GM23338 (cell line): ENCODE results near the gene ODR4. TPM values are rescaled to one million over a fixed set of nuclear protein-coding genes. Genes with fewer than 3 reads are reported as not detected.

ENCODE experiments used
- ATAC-seq: fragments of 200-7000 bp; cut with Tn5 transposase; 3 replicates; pipeline ENCODE4 v1.9.1; 2020
- DNase-seq: peaks from one replicate; pipeline ENCODE4 v3.0.0-alpha.2; 2015; ENCODE audit warnings: low spot score
- H2AFZ ChIP-seq: fragments of 200-600 bp; sonication (generic); 2 replicates; pipeline ENCODE4 v1.8.0; 2016; ENCODE audit warnings: antibody characterized with exemption, mild to moderate bottlenecking, moderate library complexity
- H3F3A ChIP-seq: fragments of 200-600 bp; sonication (generic); replicated peaks from 2 replicates; pipeline ENCODE4 v1.8.0; 2017; ENCODE audit warnings: antibody characterized with exemption, mixed run types, low read depth
- H3K27ac ChIP-seq: fragments of 200-600 bp; sonication (generic); 2 replicates; pipeline ENCODE4 v1.6.1; 2016; ENCODE audit warnings: low read depth
- H3K27me3 ChIP-seq: fragments of 200-600 bp; sonication (generic); 2 replicates; pipeline ENCODE4 v1.8.0; 2016; ENCODE audit warnings: mild to moderate bottlenecking, mixed run types, moderate library complexity; ENCODE audit not compliant: insufficient read depth
- H3K36me3 ChIP-seq: fragments of 200-600 bp; sonication (generic); 2 replicates; pipeline ENCODE4 v1.8.0; 2016; ENCODE audit warnings: mild to moderate bottlenecking; ENCODE audit not compliant: insufficient read depth
- H3K4me1 ChIP-seq: fragments of 200-600 bp; sonication (generic); 2 replicates; pipeline ENCODE4 v1.8.0; 2016; ENCODE audit warnings: mild to moderate bottlenecking, moderate library complexity; ENCODE audit not compliant: insufficient read depth
- H3K4me2 ChIP-seq: fragments of 200-600 bp; sonication (generic); 2 replicates; pipeline ENCODE4 v1.7.1; 2017; ENCODE audit warnings: mixed run types
- H3K4me3 ChIP-seq: fragments of 200-600 bp; sonication (generic); 2 replicates; pipeline ENCODE4 v1.6.1; 2016; ENCODE audit warnings: mixed run types
- H3K79me2 ChIP-seq: fragments of 200-600 bp; sonication (generic); replicated peaks from 2 replicates; pipeline ENCODE4 v1.8.0; 2017; ENCODE audit warnings: mild to moderate bottlenecking; ENCODE audit not compliant: insufficient read depth
- H3K9me2 ChIP-seq: fragments of 200-600 bp; sonication (generic); 2 replicates; pipeline ENCODE4 v1.8.0; 2017; ENCODE audit not compliant: insufficient read depth
- H4K20me1 ChIP-seq: fragments of 200-600 bp; sonication (generic); replicated peaks from 2 replicates; pipeline ENCODE4 v1.8.0; 2017; ENCODE audit warnings: mild to moderate bottlenecking; ENCODE audit not compliant: insufficient read depth
- H3K27ac Mint-ChIP-seq: 2 replicates; pipeline ENCODE4 v1.8.0; 2020; ENCODE audit warnings: inconsistent platforms, mild to moderate bottlenecking, moderate library complexity, mixed read lengths
- H3K27me3 Mint-ChIP-seq: 3 replicates; pipeline ENCODE4 v1.8.0; 2022; ENCODE audit warnings: low read depth, mild to moderate bottlenecking, moderate library complexity, mixed read lengths, inconsistent platforms; ENCODE audit not compliant: insufficient read depth, poor library complexity
- H3K36me3 Mint-ChIP-seq: 3 replicates; pipeline ENCODE4 v1.8.0; 2021; ENCODE audit warnings: low read depth, mild to moderate bottlenecking, inconsistent platforms, moderate library complexity, mixed read lengths
- H3K4me1 Mint-ChIP-seq: 3 replicates; pipeline ENCODE4 v1.8.0; 2020; ENCODE audit warnings: mild to moderate bottlenecking, inconsistent platforms, mixed read lengths
- H3K4me3 Mint-ChIP-seq: 3 replicates; pipeline ENCODE4 v1.8.0; 2021; ENCODE audit warnings: moderate library complexity, mild to moderate bottlenecking, inconsistent platforms, mixed read lengths
- H3K9me3 Mint-ChIP-seq: 3 replicates; pipeline ENCODE4 v1.8.0; 2020; ENCODE audit warnings: moderate library complexity, mild to moderate bottlenecking, inconsistent platforms, mixed read lengths
- POLR2AphosphoS5 ChIP-seq: IDR thresholded peaks from 2 replicates; pipeline ENCODE4 v1.6.1; 2016; ENCODE audit warnings: antibody characterized with exemption, low read depth
- STAT1 ChIP-seq: IDR thresholded peaks from one replicate; pipeline ENCODE4 v1.6.1; 2016; ENCODE audit warnings: antibody characterized with exemption; ENCODE audit not compliant: unreplicated experiment
- ZNF331 ChIP-seq: fragments of 250-450 bp; sonication (Bioruptor Pico); IDR thresholded peaks from 2 replicates; pipeline ENCODE4 v1.5.0; 2020; ENCODE audit warnings: low read depth, mild to moderate bottlenecking, moderate library complexity
- polyA plus RNA-seq: library from polyadenylated mRNA; unstranded; fragments of >200 nt; fragmentation: Nextera tagmentation; extraction: Ambion mirVana; gene quantifications from 2 replicates; pipeline ENCODE4 v1.2.1, GENCODE V29; 2016
- total RNA-seq: library from RNA; depleted of rRNA; stranded (reverse); fragments of >200 nt; shearing (Covaris generic); gene quantifications from 2 replicates; pipeline ENCODE4 v1.2.3, GENCODE V29; 2014
- TF ChIP-seq, protein P1 (sequence below), 2 experiments: fragments of 200-600 bp in 1 of 2; sonication (generic) in 1 of 2; conservative IDR thresholded peaks; 2 replicates each; pipeline versions ENCODE4 v1.5.1 to v1.6.1; 2016 to 2017; ENCODE audit warnings: antibody characterized with exemption in 2 of 2, low read depth in 2 of 2, mild to moderate bottlenecking in 2 of 2, moderate library complexity in 1 of 2
- TF ChIP-seq, protein P2 (sequence below): fragments of 250-450 bp; sonication (Bioruptor Pico); IDR thresholded peaks from 2 replicates; pipeline ENCODE4 v1.5.0; 2020; ENCODE audit warnings: mild to moderate bottlenecking, moderate library complexity

The ODR4 gene
- total and polyA plus RNA-seq, 2 experiments from 2014 or later = 17.3 to 18.9 TPM

DNA sequence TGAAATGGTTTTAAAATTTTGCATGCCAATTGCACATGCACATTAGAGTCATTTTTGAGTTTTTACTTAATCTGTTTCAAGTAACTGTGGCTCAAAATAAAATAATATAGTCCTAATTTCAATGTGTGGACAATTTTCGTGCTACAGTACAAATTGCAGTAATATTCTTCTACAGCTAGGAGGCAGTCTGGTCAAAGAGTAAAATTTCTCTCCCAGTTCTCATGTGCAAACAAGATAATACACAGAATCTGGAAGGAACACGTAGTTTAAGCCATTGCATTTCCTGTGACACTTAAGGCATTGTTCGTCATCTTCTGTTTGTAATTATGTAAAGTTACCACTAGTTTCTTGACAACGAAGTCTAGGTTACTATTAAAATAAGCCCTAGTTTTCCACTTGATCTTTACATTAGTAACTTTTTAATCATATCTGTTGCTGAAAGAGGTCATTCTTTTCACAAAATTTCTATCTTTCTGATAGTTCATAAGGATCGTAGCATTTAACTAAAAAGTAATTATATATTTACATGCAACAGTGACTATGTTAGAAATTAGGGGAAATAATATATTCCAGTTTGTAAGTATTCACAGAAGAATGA lies 28.9 kb downstream of the ODR4 start:
- no peaks in the 10 kb centered on the region for H3F3A ChIP-seq
- H3K27ac Mint-ChIP-seq = no peak overlapping the region
- H3K4me1 Mint-ChIP-seq = no peaks in the 10 kb centered on the region
- H3K9me2 ChIP-seq = no peaks in the 10 kb centered on the region
- TF ChIP-seq, protein P1, sequence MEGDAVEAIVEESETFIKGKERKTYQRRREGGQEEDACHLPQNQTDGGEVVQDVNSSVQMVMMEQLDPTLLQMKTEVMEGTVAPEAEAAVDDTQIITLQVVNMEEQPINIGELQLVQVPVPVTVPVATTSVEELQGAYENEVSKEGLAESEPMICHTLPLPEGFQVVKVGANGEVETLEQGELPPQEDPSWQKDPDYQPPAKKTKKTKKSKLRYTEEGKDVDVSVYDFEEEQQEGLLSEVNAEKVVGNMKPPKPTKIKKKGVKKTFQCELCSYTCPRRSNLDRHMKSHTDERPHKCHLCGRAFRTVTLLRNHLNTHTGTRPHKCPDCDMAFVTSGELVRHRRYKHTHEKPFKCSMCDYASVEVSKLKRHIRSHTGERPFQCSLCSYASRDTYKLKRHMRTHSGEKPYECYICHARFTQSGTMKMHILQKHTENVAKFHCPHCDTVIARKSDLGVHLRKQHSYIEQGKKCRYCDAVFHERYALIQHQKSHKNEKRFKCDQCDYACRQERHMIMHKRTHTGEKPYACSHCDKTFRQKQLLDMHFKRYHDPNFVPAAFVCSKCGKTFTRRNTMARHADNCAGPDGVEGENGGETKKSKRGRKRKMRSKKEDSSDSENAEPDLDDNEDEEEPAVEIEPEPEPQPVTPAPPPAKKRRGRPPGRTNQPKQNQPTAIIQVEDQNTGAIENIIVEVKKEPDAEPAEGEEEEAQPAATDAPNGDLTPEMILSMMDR (conservative IDR thresholded peaks at IDR 0.05; ENCODE audit: low read depth in 2 of 2) = peak; percentile 57 to 78
- TF ChIP-seq POLR2AphosphoS5 = no peak
- no peak overlapping the region for H3K27ac ChIP-seq
- H4K20me1 ChIP-seq = peaks cover 5% of the 10 kb centered on the region; the same call in 1 of the 2 replicates
- no peak overlapping the region for H3K4me3 Mint-ChIP-seq
- peaks cover 20% of the 10 kb centered on the region; the same call in 2 of the 3 replicates for H3K36me3 Mint-ChIP-seq
- no peak overlapping the region for H3K4me3 ChIP-seq
- peaks cover 11% of the 10 kb centered on the region for H3K36me3 ChIP-seq
- H3K9me3 Mint-ChIP-seq = no peaks in the 10 kb centered on the region
- no peak overlapping the region for H3K4me2 ChIP-seq
- no peaks in the 10 kb centered on the region for H3K27me3 ChIP-seq
- ATAC-seq (no peak), DNase-seq (peak; percentile 42)
- H3K27me3 Mint-ChIP-seq = no peaks in the 10 kb centered on the region
- no peak overlapping the region for H2AFZ ChIP-seq
- H3K4me1 ChIP-seq = no peaks in the 10 kb centered on the region
- H3K79me2 ChIP-seq = no peaks in the 10 kb centered on the region

DNA sequence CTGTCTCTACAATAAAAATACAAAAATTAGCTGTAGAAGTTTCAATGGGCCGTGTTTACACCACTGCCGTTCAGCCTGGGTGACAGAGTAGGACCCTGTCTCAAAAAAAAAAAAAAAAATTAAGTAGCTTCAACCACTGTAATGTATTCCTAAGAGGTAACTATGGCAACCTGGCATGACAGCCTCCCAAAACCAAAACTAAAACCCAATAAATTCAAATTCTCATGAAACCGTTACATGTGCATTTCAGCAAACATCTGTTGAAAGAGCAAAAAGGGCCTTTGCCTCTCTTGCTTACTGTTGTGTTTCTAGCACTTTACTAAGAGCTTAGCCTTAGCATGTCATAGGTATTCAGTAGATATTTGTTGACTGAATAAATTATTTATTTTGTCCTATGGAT lies 33.5 kb downstream of the ODR4 start:
- H2AFZ ChIP-seq = no peak overlapping the region
- H3K4me1 ChIP-seq = no peaks in the 10 kb centered on the region
- Mint-ChIP-seq H3K4me1 (no peaks in the 10 kb centered on the region), H3K27ac (no peak overlapping the region), H3K4me3 (no peak overlapping the region), H3K36me3 (peaks cover 18% of the 10 kb centered on the region; the same call in 2 of the 3 replicates), H3K27me3 (no peaks in the 10 kb centered on the region), H3K9me3 (no peaks in the 10 kb centered on the region)
- H3K27me3 ChIP-seq = no peaks in the 10 kb centered on the region
- ATAC-seq = no peak
- peaks cover 5% of the 10 kb centered on the region; the same call in 1 of the 2 replicates for H4K20me1 ChIP-seq
- no peak for DNase-seq
- no peaks in the 10 kb centered on the region for H3F3A ChIP-seq
- no peak overlapping the region for H3K4me2 ChIP-seq
- TF ChIP-seq STAT1 (no peak), ZNF331 (no peak)
- TF ChIP-seq, protein P2, sequence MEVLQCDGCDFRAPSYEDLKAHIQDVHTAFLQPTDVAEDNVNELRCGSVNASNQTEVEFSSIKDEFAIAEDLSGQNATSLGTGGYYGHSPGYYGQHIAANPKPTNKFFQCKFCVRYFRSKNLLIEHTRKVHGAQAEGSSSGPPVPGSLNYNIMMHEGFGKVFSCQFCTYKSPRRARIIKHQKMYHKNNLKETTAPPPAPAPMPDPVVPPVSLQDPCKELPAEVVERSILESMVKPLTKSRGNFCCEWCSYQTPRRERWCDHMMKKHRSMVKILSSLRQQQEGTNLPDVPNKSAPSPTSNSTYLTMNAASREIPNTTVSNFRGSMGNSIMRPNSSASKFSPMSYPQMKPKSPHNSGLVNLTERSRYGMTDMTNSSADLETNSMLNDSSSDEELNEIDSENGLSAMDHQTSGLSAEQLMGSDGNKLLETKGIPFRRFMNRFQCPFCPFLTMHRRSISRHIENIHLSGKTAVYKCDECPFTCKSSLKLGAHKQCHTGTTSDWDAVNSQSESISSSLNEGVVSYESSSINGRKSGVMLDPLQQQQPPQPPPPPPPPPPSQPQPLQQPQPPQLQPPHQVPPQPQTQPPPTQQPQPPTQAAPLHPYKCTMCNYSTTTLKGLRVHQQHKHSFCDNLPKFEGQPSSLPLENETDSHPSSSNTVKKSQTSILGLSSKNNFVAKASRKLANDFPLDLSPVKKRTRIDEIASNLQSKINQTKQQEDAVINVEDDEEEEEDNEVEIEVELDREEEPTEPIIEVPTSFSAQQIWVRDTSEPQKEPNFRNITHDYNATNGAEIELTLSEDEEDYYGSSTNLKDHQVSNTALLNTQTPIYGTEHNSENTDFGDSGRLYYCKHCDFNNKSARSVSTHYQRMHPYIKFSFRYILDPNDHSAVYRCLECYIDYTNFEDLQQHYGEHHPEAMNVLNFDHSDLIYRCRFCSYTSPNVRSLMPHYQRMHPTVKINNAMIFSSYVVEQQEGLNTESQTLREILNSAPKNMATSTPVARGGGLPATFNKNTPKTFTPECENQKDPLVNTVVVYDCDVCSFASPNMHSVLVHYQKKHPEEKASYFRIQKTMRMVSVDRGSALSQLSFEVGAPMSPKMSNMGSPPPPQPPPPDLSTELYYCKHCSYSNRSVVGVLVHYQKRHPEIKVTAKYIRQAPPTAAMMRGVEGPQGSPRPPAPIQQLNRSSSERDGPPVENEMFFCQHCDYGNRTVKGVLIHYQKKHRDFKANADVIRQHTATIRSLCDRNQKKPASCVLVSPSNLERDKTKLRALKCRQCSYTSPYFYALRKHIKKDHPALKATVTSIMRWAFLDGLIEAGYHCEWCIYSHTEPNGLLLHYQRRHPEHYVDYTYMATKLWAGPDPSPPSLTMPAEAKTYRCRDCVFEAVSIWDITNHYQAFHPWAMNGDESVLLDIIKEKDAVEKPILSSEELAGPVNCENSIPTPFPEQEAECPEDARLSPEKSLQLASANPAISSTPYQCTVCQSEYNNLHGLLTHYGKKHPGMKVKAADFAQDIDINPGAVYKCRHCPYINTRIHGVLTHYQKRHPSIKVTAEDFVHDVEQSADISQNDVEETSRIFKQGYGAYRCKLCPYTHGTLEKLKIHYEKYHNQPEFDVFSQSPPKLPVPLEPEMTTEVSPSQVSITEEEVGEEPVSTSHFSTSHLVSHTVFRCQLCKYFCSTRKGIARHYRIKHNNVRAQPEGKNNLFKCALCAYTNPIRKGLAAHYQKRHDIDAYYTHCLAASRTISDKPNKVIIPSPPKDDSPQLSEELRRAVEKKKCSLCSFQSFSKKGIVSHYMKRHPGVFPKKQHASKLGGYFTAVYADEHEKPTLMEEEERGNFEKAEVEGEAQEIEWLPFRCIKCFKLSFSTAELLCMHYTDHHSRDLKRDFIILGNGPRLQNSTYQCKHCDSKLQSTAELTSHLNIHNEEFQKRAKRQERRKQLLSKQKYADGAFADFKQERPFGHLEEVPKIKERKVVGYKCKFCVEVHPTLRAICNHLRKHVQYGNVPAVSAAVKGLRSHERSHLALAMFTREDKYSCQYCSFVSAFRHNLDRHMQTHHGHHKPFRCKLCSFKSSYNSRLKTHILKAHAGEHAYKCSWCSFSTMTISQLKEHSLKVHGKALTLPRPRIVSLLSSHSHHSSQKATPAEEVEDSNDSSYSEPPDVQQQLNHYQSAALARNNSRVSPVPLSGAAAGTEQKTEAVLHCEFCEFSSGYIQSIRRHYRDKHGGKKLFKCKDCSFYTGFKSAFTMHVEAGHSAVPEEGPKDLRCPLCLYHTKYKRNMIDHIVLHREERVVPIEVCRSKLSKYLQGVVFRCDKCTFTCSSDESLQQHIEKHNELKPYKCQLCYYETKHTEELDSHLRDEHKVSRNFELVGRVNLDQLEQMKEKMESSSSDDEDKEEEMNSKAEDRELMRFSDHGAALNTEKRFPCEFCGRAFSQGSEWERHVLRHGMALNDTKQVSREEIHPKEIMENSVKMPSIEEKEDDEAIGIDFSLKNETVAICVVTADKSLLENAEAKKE (CRISPR knock-in tag) = no peak
- H3K27ac ChIP-seq = no peak overlapping the region
- H3K4me3 ChIP-seq = no peak overlapping the region
- H3K36me3 ChIP-seq = peaks cover 9% of the 10 kb centered on the region; the same call in 1 of the 2 replicates
- no peaks in the 10 kb centered on the region for H3K79me2 ChIP-seq
- H3K9me2 ChIP-seq = no peaks in the 10 kb centered on the region
